Fibroblast of skin of scalp (primary cell): ENCODE data around the gene ASPN. TPM values are rescaled to one million over a fixed set of nuclear protein-coding genes. Genes with fewer than 3 reads are reported as not detected.

Source experiments
- DNase-seq: peaks from one replicate; pipeline ENCODE4 v3.0.0-alpha.2; 2013
- polyA plus RNA-seq, 2 experiments: library from polyadenylated mRNA; unstranded; fragments of 120-200 nt; gene quantifications; one replicate each; pipeline ENCODE4 v1.2.1, GENCODE V29; 2013; ENCODE audit not compliant: insufficient read length in 2 of 2

Gene ASPN
- 7.2 TPM for polyA plus RNA-seq (2013, experiment 1 of 2; ENCODE audit: insufficient read length)
- polyA plus RNA-seq (2013, experiment 2 of 2; ENCODE audit: insufficient read length) = 14.3 TPM

GRCh38 chr9:92482329-92482728 is at the start of gene ASPN:
Gene ASPN (minus strand): TSS chr9:92482506.
- peak; percentile 76 for DNase-seq

DNA sequence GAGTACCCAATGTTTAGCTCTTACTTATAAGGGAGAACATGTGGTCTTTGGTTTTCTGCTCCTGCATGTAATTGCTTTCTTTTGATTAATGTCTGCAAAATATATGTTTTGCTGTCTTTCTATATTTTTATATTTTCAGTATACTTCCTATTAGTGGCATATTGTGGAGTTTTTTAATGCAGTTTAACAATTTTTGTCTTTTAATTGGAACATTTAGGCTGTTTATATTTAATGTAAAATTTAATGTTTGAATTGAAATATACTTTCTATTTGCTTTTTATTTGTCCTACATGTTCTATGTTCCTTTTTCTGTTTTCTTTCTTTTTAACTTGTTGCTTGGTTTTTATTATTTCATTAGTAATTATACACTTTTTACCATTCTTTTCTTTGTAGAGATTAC is 48.6 kb upstream of the ASPN start:
- DNase-seq = no peak

GRCh38 chr9:92529124-92529523 is 46.8 kb upstream of the ASPN start:
- no peak for DNase-seq

DNA sequence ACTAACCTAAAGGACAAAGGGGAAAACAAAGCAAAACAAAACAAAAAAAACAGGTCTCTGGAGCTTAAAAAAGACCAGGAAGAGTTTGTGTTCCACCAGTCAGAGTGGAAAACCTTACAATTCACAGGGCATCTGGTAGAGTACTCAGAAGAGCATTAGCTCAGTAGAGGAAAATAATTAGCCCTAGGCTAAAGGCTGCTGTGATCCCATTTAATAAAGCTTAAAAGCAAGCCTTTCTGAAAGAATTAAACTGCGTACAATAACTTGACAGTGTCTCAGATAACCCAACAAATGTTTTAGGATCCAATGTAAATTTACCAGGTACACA is 46.2 kb upstream of the ASPN start:
- DNase-seq = no peak

GRCh38 chr9:92527832-92528521 is 45.7 kb upstream of the ASPN start:
- DNase-seq = no peak

GRCh38 chr9:92527291-92527828 is 45.1 kb upstream of the ASPN start:
- DNase-seq = no peak

- DNase-seq = no peak
Observed at GRCh38 chr9:92525306-92525705, 43.0 kb upstream of the ASPN start.

DNA sequence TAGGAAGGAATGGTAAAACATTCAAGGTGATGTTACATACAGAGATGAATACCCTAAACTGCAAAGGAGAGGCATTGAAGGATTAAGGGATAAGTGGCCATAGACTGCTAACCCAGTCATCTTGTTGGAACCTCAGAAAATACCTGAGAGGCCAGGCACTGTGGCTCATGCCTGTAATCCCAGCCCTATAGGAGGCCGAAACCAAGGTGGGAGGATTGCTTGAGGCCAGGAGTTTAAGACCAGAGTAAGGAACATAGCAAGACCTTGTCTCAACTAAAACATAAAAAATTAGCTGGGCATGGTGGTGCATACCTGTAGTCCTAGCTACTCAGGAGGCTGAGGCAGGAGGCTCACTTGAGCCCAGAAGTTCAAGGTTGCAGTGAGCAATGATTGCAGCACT is 42.6 kb upstream of the ASPN start:
- DNase-seq = no peak

GRCh38 chr9:92522983-92523970 is 41.0 kb upstream of the ASPN start:
- DNase-seq = no peak

DNA sequence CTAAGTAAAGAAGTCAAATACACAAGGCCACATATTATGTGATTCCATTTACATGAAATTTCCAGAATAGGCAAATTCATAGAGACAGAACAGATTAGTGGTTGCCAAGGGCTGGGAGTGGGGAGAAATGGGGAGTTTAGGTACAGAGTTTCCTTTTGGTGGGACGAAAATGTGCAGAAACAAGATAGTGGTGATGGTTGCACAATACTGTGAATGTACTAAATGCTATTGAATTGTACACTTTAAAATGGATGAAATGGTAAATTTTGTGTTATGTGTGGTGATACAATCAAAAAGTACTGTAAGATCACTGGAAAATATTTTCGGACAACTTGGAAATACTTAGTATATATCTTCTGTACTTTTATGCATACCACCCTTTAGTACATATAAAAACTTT is 38.5 kb upstream of the ASPN start:
- DNase-seq = no peak

DNA sequence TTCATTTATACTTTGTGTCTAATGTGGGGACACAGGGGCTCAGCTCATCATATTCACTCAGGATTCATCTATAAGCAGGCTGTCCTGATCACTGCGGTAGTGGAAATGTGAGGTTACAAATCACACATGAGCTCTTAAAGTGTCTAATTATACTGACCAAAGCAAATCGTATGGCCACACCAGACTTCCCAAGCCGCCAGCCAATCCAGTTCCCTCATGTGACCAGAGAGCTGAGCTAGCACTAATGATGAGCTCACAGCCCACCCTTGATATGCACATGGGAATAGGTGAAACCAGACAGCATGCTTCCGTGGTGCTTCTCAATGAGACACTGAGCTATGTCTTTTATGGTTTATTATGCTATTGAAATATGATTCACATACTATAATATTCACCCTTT is 35.9 kb upstream of the ASPN start:
- peak; percentile 31 for DNase-seq

DNA sequence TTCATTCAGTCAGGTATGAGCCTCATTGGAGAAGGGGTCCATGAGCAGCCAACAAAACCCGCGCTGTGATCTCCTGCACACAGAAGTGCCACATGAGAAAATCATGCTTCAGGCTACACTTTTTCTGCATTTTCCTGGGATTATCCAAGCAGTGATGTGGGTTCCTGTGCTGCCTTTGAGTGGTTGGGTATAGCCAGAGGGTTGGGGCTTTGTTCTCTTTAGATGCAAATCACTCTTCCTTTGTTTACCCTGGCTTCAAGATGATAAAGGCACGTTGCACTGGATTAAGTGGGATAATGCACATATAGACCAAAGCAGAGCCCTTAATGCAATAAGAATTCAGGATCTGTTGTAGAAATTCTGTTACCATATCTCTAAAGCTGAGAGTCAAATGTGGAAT is 34.7 kb upstream of the ASPN start:
- DNase-seq = no peak

DNA sequence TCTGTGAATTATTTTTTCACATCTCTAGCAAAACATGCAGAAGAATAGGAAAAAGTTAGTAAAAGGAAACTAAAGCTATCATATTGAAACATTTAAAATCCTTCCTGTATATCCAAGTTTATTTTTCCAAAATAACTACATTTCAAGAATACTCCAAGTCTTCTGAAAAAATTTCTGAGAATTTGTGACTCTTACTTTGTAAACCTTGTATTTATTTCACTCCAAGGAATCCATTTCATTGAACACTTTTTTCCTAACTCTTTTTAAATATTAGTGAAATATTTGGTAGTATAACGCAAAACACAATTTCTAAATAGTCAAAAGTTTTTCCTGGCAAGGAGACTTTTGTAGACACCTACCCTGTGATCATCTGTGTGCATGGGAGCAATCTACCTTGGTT is 34.2 kb upstream of the ASPN start:
- DNase-seq = no peak

DNA sequence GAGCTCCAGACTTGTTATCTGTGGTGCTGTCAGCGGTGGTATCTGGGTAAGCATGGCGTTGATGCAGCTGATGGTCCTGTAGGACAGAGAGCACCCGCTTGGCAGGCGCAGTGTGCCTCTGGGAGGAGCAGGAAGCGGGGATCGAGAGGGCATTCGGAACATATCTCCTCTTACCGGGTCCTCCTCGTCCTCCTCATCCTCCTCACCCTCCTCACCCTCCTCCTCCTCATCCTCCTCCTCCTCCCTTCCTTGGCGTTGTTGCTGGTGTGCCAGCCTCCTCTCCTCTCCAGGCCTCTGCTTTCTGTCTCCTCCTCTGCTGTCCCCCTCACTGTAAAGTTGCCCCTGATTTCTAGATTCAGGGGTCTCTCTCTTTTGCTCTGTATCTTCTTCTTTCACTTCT is 32.3 kb upstream of the ASPN start:
- no peak for DNase-seq

- no peak for DNase-seq
Observed at GRCh38 chr9:92513349-92513748, 31.0 kb upstream of the ASPN start.

DNA sequence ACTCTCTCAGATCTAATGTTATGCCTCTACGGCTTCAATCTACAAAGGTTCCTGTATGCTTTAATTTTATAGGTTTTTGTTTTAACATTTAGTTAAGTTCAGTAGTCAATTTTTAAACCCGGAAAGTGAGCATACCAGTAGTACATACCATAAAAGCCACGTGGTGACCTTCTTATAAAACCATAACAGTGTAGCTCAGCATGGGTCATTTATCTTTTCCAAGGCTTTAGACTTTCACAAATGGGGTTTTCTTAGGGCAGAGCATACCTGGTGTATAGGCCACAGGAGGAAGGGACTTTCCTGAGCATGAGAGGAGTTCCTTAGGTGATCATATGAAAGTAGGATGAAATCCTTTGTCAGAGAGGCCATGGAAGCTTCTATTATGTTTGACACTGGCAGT is 30.3 kb upstream of the ASPN start:
- peak; percentile 47 for DNase-seq

- no peak for DNase-seq
Observed at GRCh38 chr9:92510747-92511146, 28.4 kb upstream of the ASPN start.

- DNase-seq = no peak
Observed at GRCh38 chr9:92509050-92509449, 26.7 kb upstream of the ASPN start.

DNA sequence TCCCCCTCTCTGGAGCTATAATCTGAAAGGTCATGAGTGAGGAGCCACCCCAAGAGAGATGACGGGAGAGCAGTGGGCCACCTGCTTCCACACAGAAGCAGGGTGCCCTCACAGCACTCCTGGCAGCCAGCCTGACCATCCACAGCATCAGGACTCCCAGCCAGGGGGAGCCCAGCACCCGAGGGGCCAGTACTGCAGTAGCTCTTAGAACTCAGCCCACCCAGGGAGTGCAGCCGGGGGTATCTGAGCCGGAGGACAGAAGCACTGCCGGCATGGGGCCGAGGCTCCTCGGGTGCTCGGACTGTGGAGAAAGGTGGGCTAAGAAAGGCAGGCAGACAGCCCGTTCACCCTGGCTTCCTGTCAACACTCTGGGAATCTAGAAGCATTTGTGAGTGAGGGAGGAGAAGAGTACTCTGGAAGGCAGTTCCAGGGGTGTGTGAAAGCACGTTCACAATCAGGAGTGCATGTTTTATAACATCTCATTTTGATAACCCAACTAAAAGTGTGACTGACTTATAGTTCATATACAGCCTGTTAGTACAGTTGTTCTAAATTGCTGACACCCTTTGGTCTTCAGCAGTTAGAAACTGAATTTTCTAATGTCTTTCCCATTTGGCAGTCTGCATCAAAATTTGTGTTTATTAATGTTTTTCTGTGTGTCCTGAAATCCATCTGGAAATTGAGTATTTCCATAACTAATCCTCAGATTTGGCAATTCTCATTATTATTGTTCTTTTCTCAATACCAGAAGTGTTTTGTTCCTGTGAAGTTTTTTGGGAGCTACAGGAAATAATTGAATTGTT is 25.9 kb upstream of the ASPN start:
- peak; percentile 33 for DNase-seq

GRCh38 chr9:92507496-92507895 is 25.2 kb upstream of the ASPN start:
- no peak for DNase-seq

DNA sequence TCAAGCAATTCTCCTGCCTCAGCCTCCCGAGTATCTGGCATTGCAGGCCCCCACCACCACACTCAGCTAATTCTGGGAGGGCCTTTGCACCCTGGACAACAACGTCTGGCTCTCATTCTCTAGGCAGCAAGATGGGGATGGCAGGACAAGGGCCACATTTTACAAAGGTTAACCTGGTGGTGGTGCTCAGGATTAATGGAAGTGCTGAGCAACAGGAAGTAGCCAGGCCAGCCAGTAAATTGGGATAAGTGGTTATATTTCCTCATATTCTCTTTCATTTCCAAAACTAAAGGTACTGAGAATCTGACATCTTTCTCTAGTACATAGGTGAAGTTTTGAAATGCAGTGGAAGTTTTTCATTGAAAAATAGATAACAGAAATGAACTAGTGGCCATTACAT is 24.7 kb upstream of the ASPN start:
- peak; percentile 30 for DNase-seq

- DNase-seq = peak; percentile 99
Observed at GRCh38 chr9:92506184-92506857, 24.0 kb upstream of the ASPN start.
